HFF-Myc (cell line): ENCODE measurements around the gene SLIT3.

Experiments
- DNase-seq: peaks from one replicate; pipeline ENCODE4 v3.0.0-alpha.2; 2011; ENCODE audit warnings: low read depth; ENCODE audit errors: extremely low read depth
- H3K4me3 ChIP-seq: replicated peaks from 2 replicates; pipeline ENCODE4 v1.5.1; 2011; ENCODE audit warnings: low read depth, mild to moderate bottlenecking, control low read depth, low read length
- TF ChIP-seq, protein P1 (sequence below): IDR thresholded peaks from 2 replicates; pipeline ENCODE4 v1.5.1; 2012; ENCODE audit warnings: mild to moderate bottlenecking, low read depth, low read length, control low read depth; ENCODE audit errors: missing control alignments

Gene SLIT3

DNA sequence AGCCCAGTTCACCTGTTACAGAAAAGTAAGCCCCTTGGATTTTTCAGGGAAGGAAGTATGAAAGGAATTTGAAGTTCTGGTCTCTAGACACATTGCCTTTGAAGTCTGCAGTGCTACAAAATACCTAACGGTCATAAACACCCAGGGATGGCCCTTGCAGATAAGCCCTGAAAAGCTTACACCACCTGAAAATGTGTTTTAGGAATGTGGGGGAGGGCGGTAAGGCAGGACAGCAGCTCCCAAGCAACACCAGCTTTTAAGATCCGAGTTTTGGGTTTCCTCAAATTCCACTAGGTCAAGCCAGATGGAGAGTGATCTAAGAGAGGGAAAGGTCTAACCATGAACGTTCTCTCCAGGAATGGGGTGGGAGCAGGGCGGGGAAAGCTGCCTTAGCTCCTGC lies 607.6 kb downstream of the SLIT3 start:
- TF ChIP-seq, protein P1, sequence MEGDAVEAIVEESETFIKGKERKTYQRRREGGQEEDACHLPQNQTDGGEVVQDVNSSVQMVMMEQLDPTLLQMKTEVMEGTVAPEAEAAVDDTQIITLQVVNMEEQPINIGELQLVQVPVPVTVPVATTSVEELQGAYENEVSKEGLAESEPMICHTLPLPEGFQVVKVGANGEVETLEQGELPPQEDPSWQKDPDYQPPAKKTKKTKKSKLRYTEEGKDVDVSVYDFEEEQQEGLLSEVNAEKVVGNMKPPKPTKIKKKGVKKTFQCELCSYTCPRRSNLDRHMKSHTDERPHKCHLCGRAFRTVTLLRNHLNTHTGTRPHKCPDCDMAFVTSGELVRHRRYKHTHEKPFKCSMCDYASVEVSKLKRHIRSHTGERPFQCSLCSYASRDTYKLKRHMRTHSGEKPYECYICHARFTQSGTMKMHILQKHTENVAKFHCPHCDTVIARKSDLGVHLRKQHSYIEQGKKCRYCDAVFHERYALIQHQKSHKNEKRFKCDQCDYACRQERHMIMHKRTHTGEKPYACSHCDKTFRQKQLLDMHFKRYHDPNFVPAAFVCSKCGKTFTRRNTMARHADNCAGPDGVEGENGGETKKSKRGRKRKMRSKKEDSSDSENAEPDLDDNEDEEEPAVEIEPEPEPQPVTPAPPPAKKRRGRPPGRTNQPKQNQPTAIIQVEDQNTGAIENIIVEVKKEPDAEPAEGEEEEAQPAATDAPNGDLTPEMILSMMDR = no peak
- no peak overlapping the region for H3K4me3 ChIP-seq
- no peak for DNase-seq

DNA sequence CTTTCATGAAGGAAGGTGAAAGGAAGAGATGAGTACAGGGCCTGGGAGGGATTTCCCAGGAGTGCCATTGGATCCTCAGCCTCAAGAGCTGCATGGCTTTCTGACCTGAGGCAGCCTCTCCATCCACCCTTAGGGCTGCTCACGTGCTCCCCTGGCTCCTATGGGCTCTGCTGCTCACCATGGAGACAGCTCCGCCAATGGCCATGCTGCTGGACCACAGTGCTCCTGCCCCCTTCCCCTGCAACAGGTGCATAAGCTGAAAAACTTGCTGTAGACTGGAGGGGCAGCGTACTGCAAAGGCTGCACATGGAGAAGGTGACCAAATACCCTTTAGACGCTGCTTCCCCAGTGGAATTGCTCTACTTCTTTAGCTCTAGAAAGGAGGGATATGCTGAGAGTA lies 609.0 kb downstream of the SLIT3 start:
- TF ChIP-seq, protein P1 = no peak
- DNase-seq = no peak
- H3K4me3 ChIP-seq = no peak overlapping the region

DNA sequence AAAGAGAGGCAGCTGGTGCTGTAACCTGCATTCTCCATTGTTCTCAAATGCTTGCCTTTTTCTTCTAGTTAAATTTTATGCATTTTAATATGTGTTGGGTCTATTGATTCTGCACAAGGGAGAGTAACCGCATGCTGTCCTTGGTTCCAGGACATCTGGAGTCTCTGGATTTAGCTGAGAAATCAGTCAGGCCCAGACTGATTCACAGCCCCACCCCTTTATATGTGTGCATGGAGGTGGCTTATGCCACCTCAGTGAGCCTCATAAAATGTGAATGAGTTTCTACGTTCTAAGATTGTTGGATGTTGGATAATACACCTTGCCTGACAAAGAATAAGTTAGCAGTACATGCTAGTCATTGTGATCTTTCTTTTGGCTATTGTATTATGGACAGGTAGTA lies 611.7 kb downstream of the SLIT3 start:
- no peak for DNase-seq
- H3K4me3 ChIP-seq = no peak overlapping the region
- TF ChIP-seq, protein P1 = no peak

DNA sequence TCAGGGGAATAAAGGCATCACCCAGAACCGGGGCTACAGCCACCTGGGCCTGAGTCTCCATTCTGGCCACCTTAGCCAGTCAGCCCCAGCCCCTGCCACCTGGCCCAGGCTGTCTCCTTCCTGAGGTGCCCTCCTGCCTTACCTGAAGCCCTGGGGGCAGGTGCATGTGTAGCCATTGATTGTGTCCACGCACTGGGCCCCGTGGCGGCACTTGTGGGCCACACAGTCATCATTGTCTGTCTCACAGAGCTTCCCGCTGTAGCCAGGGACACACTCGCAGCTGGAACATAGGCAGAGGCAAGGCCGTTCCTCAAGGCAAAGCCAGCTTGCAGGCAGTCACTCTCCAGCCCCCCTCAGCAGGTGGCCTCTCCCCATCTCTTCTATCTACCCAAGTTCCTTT lies 614.1 kb downstream of the SLIT3 start:
- TF ChIP-seq, protein P1 = no peak
- no peak for DNase-seq
- H3K4me3 ChIP-seq = no peak overlapping the region

DNA sequence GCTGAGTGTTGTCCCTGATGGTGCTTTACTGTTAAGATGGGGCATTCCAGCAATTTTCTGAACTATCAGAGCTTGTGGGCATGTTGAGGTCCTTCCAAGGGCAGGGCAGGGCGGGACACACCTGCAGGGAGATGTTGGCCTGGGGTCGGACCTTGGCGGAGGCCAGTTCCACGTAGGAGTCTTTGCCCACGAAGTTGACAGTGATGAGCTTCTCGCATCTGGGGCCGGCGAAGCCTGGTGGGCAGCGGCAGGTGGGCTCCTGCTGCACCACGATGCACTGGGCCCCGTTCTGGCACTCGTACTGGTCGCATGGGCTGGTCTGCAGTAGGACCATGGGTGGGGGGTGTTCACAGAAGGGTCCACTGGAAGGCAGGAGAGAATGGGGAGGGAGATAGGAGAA lies 615.4 kb downstream of the SLIT3 start:
- no peak overlapping the region for H3K4me3 ChIP-seq
- TF ChIP-seq, protein P1 = no peak
- no peak for DNase-seq

DNA sequence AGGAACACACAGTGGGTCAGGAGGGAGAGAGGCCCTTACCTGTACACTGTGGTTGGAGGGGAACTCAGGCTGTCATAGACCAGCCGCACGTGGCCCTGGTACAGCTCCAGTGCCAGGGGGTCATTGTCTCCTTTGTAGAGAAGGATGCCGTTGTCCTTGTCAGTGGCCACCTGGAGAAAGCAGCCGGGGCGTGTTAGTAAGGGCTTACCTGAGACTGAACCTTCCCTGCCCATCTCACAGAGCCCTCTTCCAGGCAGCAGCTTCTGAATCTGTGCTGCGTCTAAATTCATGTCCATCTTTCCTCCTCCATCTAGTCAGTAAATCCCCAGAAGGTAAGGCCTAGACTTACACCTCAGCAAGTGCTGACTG lies 617.0 kb downstream of the SLIT3 start:
- DNase-seq = no peak
- TF ChIP-seq, protein P1 = no peak
- H3K4me3 ChIP-seq = no peak overlapping the region

DNA sequence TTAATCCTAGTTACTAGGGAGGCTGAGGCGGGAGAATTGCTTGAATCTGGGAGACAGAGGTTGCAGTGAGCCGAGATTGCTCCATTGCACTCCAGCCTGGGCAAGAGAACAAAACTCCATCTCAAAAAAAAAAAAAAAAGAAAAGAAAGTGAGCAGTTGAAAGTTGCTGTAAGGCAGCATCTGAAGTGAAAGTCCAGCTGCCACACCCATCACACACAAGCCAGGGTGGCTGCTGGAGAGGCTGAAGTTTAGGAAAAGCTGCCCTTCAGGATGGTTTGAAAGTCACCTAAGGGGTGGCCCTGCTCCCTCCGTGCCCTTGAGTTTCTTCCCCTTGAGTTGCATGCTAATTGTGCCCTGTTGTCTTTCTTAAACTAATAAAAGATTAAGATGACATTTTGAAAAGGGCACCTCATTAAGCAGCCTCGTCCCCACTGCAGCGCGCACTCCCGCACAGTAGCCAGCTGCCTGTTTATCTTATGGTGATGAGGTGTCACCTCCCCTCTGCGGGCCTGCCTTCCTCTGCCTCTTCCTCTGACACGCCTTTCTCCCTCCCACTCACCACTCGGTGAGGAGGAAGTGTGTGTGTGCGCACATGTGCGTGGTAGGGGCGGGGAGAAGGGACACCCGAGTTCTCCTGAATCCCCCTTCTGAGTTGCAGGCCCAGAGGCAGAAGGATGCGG lies 617.6 kb downstream of the SLIT3 start:
- TF ChIP-seq, protein P1 = no peak
- no peak overlapping the region for H3K4me3 ChIP-seq
- no peak for DNase-seq
